ENCODE data around the gene CUEDC1.
A peak's percentile ranks its signal among the peaks of the same experiment; 100 is the strongest.

CUEDC1 gene

GRCh38 chr17:57894848-57895247, 60.4 kb downstream of the CUEDC1 start:
- DNase-seq (ENCODE audit: low read depth), result no peak

GRCh38 chr17:57892820-57893595, 62.2 kb downstream of the CUEDC1 start:
- DNase-seq (ENCODE audit: low read depth), result peak; percentile 89

- DNase-seq (ENCODE audit: low read depth), result no peak
Observed at GRCh38 chr17:57892146-57892819, 62.9 kb downstream of the CUEDC1 start.

GRCh38 chr17:57890857-57891232, 64.4 kb downstream of the CUEDC1 start:
- no peak for DNase-seq (ENCODE audit: low read depth)

- no peak for DNase-seq (ENCODE audit: low read depth)
Observed at GRCh38 chr17:57889892-57890856, 65.0 kb downstream of the CUEDC1 start.

- DNase-seq (ENCODE audit: low read depth), result no peak
Observed at GRCh38 chr17:57889252-57889651, 66.0 kb downstream of the CUEDC1 start.

- DNase-seq (ENCODE audit: low read depth), result no peak
Observed at GRCh38 chr17:57888311-57889216, 66.6 kb downstream of the CUEDC1 start.

GRCh38 chr17:57887161-57887560, 68.1 kb downstream of the CUEDC1 start:
- DNase-seq (ENCODE audit: low read depth), result no peak

GRCh38 chr17:57886020-57886419, 69.2 kb downstream of the CUEDC1 start:
- DNase-seq (ENCODE audit: low read depth), result no peak

GRCh38 chr17:57885148-57885915, 69.9 kb downstream of the CUEDC1 start:
- DNase-seq (ENCODE audit: low read depth), result no peak

GRCh38 chr17:57881783-57882351, 73.3 kb downstream of the CUEDC1 start:
- no peak for DNase-seq (ENCODE audit: low read depth)

GRCh38 chr17:57881143-57881542, 74.1 kb downstream of the CUEDC1 start:
- DNase-seq (ENCODE audit: low read depth), result peak; percentile 70

GRCh38 chr17:57880086-57880456, 75.1 kb downstream of the CUEDC1 start:
- DNase-seq (ENCODE audit: low read depth), result no peak

GRCh38 chr17:57879437-57880085, 75.7 kb downstream of the CUEDC1 start:
- DNase-seq (ENCODE audit: low read depth), result no peak

GRCh38 chr17:57877803-57878377, 77.3 kb downstream of the CUEDC1 start:
- no peak for DNase-seq (ENCODE audit: low read depth)

GRCh38 chr17:57876866-57877237, 78.4 kb downstream of the CUEDC1 start:
- no peak for DNase-seq (ENCODE audit: low read depth)

- no peak for DNase-seq (ENCODE audit: low read depth)
Observed at GRCh38 chr17:57876023-57876865, 79.0 kb downstream of the CUEDC1 start.

- DNase-seq (ENCODE audit: low read depth), result peak; percentile 92
Observed at GRCh38 chr17:57875290-57876022, 79.8 kb downstream of the CUEDC1 start.

All from non-pigmented ciliary epithelial cell (primary cell).